ENCODE measurements around the gene TOP1.

TOP1 gene

GRCh38 chr20:41137614-41138474 lies 109.2 kb downstream of the TOP1 start:
- peaks cover 0 to 32% of the 10 kb centered on the region in 2 experiments; a peak in 1 of 3 replicates for H3K36me3 ChIP-seq (ENCODE audit: control insufficient read depth in 2 of 2, insufficient read depth in 1 of 2, low read length in 2 of 2)
- H3K4me1 ChIP-seq (ENCODE audit: control insufficient read depth, insufficient read depth, low read length): no peaks in the 10 kb centered on the region
- CTCF ChIA-PET: interaction anchor here (1.1 to 5.1 kb wide), 2 partner anchors 16 to 202 kb away, joined by 5 to 39 read pairs; partner anchors contain the start of gene LPIN3
- H3K9me3 ChIP-seq (ENCODE audit: control insufficient read depth, insufficient read depth, low read depth, low read length): no peaks in the 10 kb centered on the region
- peak overlapping the region; percentile 88 for H3K4me3 ChIP-seq (ENCODE audit: low read depth, low read length)
- POLR2A ChIA-PET: interaction anchor here (0.5 to 2.1 kb wide), 7 partner anchors 9 to 249 kb away, joined by 3 to 6 read pairs (median 4); partner anchors contain the start of gene LPIN3
- peak overlapping the region; percentile 76 for H3K27ac ChIP-seq (ENCODE audit: extremely low read depth, low read depth, low read length)
- TF ChIP-seq ZXDB (tag by site-specific recombination; IDR thresholded peaks at IDR 0.05) (no peak), ZNF792 (tag by site-specific recombination; IDR thresholded peaks at IDR 0.05) (no peak), TCF7L2 (IDR thresholded peaks at IDR 0.05; ENCODE audit: borderline replicate concordance, low read depth, low read length) (no peak), ZNF768 (tag by site-specific recombination; IDR thresholded peaks at IDR 0.05) (no peak), YY2 (tag by site-specific recombination; IDR thresholded peaks at IDR 0.05) (no peak), OSR2 (tag by site-specific recombination; IDR thresholded peaks at IDR 0.05) (no peak), ZBTB8A (tag by site-specific recombination; IDR thresholded peaks at IDR 0.05) (peak; percentile 81), PRDM2 (tag by site-specific recombination; IDR thresholded peaks at IDR 0.05; ENCODE audit: borderline replicate concordance) (no peak), ZBTB20 (tag by site-specific recombination; IDR thresholded peaks at IDR 0.05) (peak; percentile 56; the same call in 1 of the 2 replicates), ZBTB48 (tag by site-specific recombination; IDR thresholded peaks at IDR 0.05) (no peak), ZNF530 (tag by site-specific recombination; IDR thresholded peaks at IDR 0.05; ENCODE audit: low read depth) (no peak), MZF1 (tag by site-specific recombination; IDR thresholded peaks at IDR 0.05; ENCODE audit: borderline replicate concordance) (no peak), ZNF24 (tag by site-specific recombination; IDR thresholded peaks at IDR 0.05) (peak; percentile 27; the same call in 1 of the 2 replicates), ZNF501 (tag by site-specific recombination; IDR thresholded peaks at IDR 0.05) (no peak), KLF10 (tag by site-specific recombination; IDR thresholded peaks at IDR 0.05) (peak; percentile 45; the same call in 1 of the 2 replicates), ZNF76 (tag by site-specific recombination; IDR thresholded peaks at IDR 0.05; ENCODE audit: borderline replicate concordance, low read depth) (peak; percentile 71; the same call in 1 of the 2 replicates)
- TF ChIP-seq, protein P1, sequence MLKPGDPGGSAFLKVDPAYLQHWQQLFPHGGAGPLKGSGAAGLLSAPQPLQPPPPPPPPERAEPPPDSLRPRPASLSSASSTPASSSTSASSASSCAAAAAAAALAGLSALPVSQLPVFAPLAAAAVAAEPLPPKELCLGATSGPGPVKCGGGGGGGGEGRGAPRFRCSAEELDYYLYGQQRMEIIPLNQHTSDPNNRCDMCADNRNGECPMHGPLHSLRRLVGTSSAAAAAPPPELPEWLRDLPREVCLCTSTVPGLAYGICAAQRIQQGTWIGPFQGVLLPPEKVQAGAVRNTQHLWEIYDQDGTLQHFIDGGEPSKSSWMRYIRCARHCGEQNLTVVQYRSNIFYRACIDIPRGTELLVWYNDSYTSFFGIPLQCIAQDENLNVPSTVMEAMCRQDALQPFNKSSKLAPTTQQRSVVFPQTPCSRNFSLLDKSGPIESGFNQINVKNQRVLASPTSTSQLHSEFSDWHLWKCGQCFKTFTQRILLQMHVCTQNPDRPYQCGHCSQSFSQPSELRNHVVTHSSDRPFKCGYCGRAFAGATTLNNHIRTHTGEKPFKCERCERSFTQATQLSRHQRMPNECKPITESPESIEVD (tag by site-specific recombination; IDR thresholded peaks at IDR 0.05): no peak
- TF ChIP-seq, protein P2, sequence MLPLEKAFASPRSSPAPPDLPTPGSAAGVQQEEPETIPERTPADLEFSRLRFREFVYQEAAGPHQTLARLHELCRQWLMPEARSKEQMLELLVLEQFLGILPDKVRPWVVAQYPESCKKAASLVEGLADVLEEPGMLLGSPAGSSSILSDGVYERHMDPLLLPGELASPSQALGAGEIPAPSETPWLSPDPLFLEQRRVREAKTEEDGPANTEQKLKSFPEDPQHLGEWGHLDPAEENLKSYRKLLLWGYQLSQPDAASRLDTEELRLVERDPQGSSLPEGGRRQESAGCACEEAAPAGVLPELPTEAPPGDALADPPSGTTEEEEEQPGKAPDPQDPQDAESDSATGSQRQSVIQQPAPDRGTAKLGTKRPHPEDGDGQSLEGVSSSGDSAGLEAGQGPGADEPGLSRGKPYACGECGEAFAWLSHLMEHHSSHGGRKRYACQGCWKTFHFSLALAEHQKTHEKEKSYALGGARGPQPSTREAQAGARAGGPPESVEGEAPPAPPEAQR (tag by site-specific recombination; IDR thresholded peaks at IDR 0.05): no peak
- TF ChIP-seq, protein P3, sequence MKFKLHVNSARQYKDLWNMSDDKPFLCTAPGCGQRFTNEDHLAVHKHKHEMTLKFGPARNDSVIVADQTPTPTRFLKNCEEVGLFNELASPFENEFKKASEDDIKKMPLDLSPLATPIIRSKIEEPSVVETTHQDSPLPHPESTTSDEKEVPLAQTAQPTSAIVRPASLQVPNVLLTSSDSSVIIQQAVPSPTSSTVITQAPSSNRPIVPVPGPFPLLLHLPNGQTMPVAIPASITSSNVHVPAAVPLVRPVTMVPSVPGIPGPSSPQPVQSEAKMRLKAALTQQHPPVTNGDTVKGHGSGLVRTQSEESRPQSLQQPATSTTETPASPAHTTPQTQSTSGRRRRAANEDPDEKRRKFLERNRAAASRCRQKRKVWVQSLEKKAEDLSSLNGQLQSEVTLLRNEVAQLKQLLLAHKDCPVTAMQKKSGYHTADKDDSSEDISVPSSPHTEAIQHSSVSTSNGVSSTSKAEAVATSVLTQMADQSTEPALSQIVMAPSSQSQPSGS (tag by site-specific recombination; IDR thresholded peaks at IDR 0.05; ENCODE audit: low read depth): no peak
- TF ChIP-seq, protein P4, sequence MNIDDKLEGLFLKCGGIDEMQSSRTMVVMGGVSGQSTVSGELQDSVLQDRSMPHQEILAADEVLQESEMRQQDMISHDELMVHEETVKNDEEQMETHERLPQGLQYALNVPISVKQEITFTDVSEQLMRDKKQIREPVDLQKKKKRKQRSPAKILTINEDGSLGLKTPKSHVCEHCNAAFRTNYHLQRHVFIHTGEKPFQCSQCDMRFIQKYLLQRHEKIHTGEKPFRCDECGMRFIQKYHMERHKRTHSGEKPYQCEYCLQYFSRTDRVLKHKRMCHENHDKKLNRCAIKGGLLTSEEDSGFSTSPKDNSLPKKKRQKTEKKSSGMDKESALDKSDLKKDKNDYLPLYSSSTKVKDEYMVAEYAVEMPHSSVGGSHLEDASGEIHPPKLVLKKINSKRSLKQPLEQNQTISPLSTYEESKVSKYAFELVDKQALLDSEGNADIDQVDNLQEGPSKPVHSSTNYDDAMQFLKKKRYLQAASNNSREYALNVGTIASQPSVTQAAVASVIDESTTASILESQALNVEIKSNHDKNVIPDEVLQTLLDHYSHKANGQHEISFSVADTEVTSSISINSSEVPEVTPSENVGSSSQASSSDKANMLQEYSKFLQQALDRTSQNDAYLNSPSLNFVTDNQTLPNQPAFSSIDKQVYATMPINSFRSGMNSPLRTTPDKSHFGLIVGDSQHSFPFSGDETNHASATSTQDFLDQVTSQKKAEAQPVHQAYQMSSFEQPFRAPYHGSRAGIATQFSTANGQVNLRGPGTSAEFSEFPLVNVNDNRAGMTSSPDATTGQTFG (tag by site-specific recombination; IDR thresholded peaks at IDR 0.05; ENCODE audit: borderline replicate concordance): no peak

Measured in HEK293 (cell line).